Mammary epithelial cell (primary cell): ENCODE measurements around the gene DRD2.

Experiments used
- CTCF ChIP-seq, 2 donors: IDR thresholded peaks in 1 of 2; conservative IDR thresholded peaks in 1 of 2; 2 replicates each; pipeline ENCODE4 v1.5.1; 2011 to 2012; ENCODE audit warnings: inconsistent platforms in 2 of 2, low read length in 2 of 2, mild to moderate bottlenecking in 2 of 2, control low read depth in 1 of 2, low read depth in 1 of 2; ENCODE audit not compliant: insufficient read depth in 1 of 2; ENCODE audit errors: extremely low read depth in 1 of 2
- EZH2 ChIP-seq: IDR thresholded peaks from 2 replicates; pipeline ENCODE4 v1.6.1; 2012; ENCODE audit warnings: low read length, inconsistent platforms, borderline replicate concordance

GRCh38 chr11:113487622-113488021, 12.4 kb upstream of the DRD2 start:
- no peak for TF ChIP-seq CTCF (conservative IDR thresholded peaks at IDR 0.05 in 1 of 2, IDR thresholded peaks at IDR 0.05 in 1 of 2; ENCODE audit: extremely low read depth in 1 of 2, insufficient read depth in 1 of 2, low read depth in 1 of 2, low read length in 2 of 2)
- no peak for TF ChIP-seq EZH2
